ENCODE results near the gene NOLC1.

NOLC1 gene

GRCh38 chr10:102170602-102171001 is 18.4 kb downstream of the NOLC1 start:
- TF ChIP-seq CTCF (IDR thresholded peaks at IDR 0.05), result no peak

- no peak for TF ChIP-seq CTCF (IDR thresholded peaks at IDR 0.05)
Observed at GRCh38 chr10:102172288-102172687, 20.1 kb downstream of the NOLC1 start.

GRCh38 chr10:102175415-102175814 is 23.2 kb downstream of the NOLC1 start:
- no peak for TF ChIP-seq CTCF (IDR thresholded peaks at IDR 0.05)

GRCh38 chr10:102184606-102185005 is 32.4 kb downstream of the NOLC1 start:
- TF ChIP-seq CTCF (IDR thresholded peaks at IDR 0.05), result no peak

GRCh38 chr10:102185272-102185671 is 33.1 kb downstream of the NOLC1 start:
- no peak for TF ChIP-seq CTCF (IDR thresholded peaks at IDR 0.05)

GRCh38 chr10:102185811-102186527 is 33.8 kb downstream of the NOLC1 start:
- TF ChIP-seq CTCF (IDR thresholded peaks at IDR 0.05), result no peak

- TF ChIP-seq CTCF (IDR thresholded peaks at IDR 0.05), result no peak
Observed at GRCh38 chr10:102188298-102188940, 36.2 kb downstream of the NOLC1 start.
